GM21390 (cell line): Measurements from ENCODE around the gene CORO1C.
"Not testable (repeated sequence)": the region's sequence is repeated elsewhere in the genome, so short reads cannot be mapped to it uniquely, and the experiment has no call there.

Source experiments
- ATAC-seq: cut with Tn5 transposase; IDR thresholded peaks from one replicate; pipeline ENCODE4 v1.9.1; 2021; ENCODE audit not compliant: unreplicated experiment

Gene CORO1C

GRCh38 chr12:108731105-108731865 is at the start of gene CORO1C:
Gene CORO1C (minus strand): TSS chr12:108731518. CDS start chr12:108701318, 30,200 bp downstream.
- ATAC-seq: peak; percentile 64

GRCh38 chr12:108779998-108780688 is 48.8 kb upstream of the CORO1C start:
- no peak for ATAC-seq

GRCh38 chr12:108778053-108778452 is 46.7 kb upstream of the CORO1C start:
- no peak for ATAC-seq

GRCh38 chr12:108777156-108777555 is 45.8 kb upstream of the CORO1C start:
- no peak for ATAC-seq

GRCh38 chr12:108773798-108774788 is 42.8 kb upstream of the CORO1C start:
- ATAC-seq: no peak

GRCh38 chr12:108772891-108773797 is 41.8 kb upstream of the CORO1C start:
- ATAC-seq: no peak

- ATAC-seq: no peak
Measured at GRCh38 chr12:108772247-108772646, 40.9 kb upstream of the CORO1C start.

- ATAC-seq: not testable (repeated sequence)
Measured at GRCh38 chr12:108771835-108772234, 40.5 kb upstream of the CORO1C start.

- ATAC-seq: no peak
Measured at GRCh38 chr12:108770963-108771362, 39.6 kb upstream of the CORO1C start.

- no peak for ATAC-seq
Measured at GRCh38 chr12:108770269-108770829, 39.0 kb upstream of the CORO1C start.

GRCh38 chr12:108768591-108769500 is 37.5 kb upstream of the CORO1C start:
- peak; percentile 51 for ATAC-seq

GRCh38 chr12:108766294-108766693 is 35.0 kb upstream of the CORO1C start:
- ATAC-seq: no peak

- ATAC-seq: no peak
Measured at GRCh38 chr12:108765289-108765764, 34.0 kb upstream of the CORO1C start.

- ATAC-seq: no peak
Measured at GRCh38 chr12:108764540-108765288, 33.4 kb upstream of the CORO1C start.

GRCh38 chr12:108761226-108761625 is 29.9 kb upstream of the CORO1C start:
- no peak for ATAC-seq

- ATAC-seq: no peak
Measured at GRCh38 chr12:108759924-108760323, 28.6 kb upstream of the CORO1C start.

GRCh38 chr12:108757856-108758255 is 26.5 kb upstream of the CORO1C start:
- no peak for ATAC-seq

GRCh38 chr12:108756421-108756820 is 25.1 kb upstream of the CORO1C start:
- no peak for ATAC-seq
